Cardiac fibroblast (primary cell): ENCODE measurements around the gene PLA2G15.

Experiments
- DNase-seq, 2 donors: peaks; one replicate each; pipeline versions ENCODE4 v3.0.0 to v3.0.0-alpha.2; 2010; ENCODE audit warnings: low read depth in 2 of 2
- H3K4me3 ChIP-seq, 2 donors: replicated peaks in 1 of 2; 1 replicate in 1 of 2; 2 replicates in 1 of 2; pipeline ENCODE4 v1.5.1; 2011; ENCODE audit warnings: low read depth in 2 of 2, low read length in 2 of 2, mild to moderate bottlenecking in 2 of 2, moderate library complexity in 1 of 2
- CTCF ChIP-seq: IDR thresholded peaks from one replicate; pipeline ENCODE4 v1.5.1; 2011; ENCODE audit warnings: low read depth, mild to moderate bottlenecking, low read length, inconsistent platforms

The PLA2G15 gene

GRCh38 chr16:68296291-68296690 is 51.1 kb downstream of the PLA2G15 start:
- DNase-seq: no peak
- H3K4me3 ChIP-seq: no peak overlapping the region
- TF ChIP-seq CTCF: no peak

- H3K4me3 ChIP-seq: no peak overlapping the region
- no peak for DNase-seq
- no peak for TF ChIP-seq CTCF
These were observed 51.5 kb downstream of the PLA2G15 start for GRCh38 chr16:68296693-68297092.

- DNase-seq: peak in 1 of 2 donors; percentile 34
- TF ChIP-seq CTCF: no peak
- H3K4me3 ChIP-seq: no peak overlapping the region
These were observed 52.7 kb downstream of the PLA2G15 start for GRCh38 chr16:68297908-68298307.

GRCh38 chr16:68298312-68298711 is 53.1 kb downstream of the PLA2G15 start:
- DNase-seq: no peak
- no peak overlapping the region for H3K4me3 ChIP-seq
- TF ChIP-seq CTCF: no peak

DNA sequence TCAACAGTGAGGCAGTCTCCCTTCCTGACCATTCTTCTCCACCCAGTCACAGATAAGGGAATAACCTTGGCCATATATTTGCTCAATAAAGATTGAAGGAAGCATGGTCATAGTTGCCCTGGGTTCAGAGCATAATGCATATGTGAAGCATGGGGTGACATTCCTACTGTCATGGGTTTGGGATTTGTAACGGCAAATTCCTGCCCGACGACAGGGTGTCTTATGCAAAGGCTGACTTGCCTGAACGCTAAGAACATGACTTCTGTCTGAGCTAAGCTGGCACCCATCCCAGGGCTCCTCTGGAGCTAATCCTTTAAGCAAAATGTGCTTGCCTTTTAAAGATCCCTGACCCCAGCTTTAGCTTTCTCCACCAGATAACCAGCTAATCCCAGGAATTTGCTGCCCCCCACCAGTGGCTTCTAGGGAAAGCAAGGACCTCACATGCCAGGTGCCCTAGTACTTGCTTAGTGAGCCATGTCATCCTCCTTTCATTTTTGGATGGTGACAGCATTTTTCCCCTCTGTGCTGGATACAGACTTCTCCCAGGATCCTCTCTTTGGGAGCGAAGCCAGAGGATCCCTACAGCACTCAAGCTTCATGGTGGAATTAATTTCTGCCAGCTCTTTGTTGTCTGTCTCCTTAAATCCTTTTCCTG is 53.9 kb downstream of the PLA2G15 start:
- peak; percentile 70 to 80 for DNase-seq
- TF ChIP-seq CTCF: no peak
- H3K4me3 ChIP-seq: no peak overlapping the region

GRCh38 chr16:68299571-68300453 is 54.6 kb downstream of the PLA2G15 start:
- no peak overlapping the region for H3K4me3 ChIP-seq
- TF ChIP-seq CTCF: no peak
- no peak for DNase-seq
